Measurements from ENCODE around the gene NRG2.

Gene NRG2

DNA sequence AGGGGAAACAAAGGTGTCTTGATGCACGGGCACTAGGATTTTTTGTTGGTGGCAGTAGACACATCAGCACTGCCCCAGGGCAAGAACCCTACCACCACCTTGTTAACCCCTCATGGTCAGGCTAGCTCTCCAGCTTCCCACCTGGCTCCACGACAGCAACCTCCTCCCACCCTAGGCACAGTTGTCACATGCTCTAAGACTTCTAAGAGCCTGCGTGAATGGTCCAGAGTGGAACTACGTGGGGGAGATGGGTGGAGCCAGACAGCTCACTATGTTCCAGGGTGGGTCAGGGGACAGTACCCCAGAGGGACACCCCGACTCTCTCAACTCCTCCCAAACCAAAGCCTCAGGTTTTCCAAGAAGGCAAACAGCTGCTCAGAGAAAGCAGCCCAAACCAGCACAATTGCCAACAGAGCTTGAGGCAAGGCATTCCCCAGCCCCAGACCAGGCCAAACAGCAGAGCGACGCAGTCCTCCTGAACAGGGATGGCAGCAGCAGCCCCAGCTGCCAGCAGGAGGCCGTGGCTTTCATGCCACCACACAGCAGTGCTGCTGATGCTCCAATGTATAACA is 78.0 kb downstream of the NRG2 start:
- no peak for DNase-seq

DNA sequence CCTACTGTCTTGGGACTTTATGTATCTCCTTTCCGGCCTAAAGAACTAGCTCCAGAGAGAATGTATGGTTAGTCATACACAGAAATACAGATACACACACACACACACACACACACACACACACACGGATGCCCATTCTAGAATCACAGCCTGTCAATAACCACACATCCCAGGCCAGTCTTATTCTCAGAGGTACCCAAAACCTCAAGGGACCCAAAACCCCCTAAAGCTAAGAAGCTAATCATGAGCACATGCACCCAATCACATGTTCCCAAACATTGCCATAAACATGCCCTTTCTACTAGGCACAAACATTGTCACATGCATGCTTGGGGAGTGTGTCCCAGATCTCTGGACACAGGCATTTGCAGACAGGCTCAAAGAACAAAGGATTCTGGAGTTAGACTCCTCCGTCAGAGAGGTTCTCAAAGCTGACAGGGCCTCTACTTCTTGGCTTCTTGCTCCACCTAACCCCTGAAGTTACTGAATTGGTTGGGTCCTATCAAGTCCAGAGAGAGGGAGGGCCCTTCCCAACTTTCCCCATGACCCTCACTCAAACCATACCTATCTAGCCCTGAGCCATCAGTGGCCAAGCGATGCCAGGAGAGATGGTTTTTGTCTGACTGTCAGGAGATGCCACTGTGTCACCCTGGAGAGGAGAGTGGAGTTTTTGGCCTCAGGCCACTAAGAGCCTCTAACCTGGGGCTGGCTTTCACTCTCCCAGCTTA is 78.7 kb downstream of the NRG2 start:
- no peak for DNase-seq

DNA sequence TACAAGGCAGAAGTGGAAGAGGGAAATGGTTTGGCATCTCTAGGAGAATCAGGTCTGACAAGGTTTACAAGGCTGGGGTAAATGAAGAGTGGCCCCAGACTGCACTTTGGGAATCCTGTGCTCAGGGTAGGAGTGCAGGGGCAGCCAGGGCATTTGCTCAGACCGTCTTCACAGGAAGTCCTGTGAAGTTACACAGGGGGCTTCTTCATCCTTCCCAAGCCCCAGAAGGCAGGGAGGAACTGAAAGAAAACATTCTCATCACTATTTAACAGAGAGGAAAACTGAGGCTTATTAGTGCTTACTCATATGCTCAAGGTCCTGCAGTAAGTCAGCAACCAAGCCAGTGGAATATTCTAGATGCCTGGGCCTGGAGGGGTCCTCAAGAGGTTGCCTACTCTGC is 80.7 kb downstream of the NRG2 start:
- no peak for DNase-seq

DNA sequence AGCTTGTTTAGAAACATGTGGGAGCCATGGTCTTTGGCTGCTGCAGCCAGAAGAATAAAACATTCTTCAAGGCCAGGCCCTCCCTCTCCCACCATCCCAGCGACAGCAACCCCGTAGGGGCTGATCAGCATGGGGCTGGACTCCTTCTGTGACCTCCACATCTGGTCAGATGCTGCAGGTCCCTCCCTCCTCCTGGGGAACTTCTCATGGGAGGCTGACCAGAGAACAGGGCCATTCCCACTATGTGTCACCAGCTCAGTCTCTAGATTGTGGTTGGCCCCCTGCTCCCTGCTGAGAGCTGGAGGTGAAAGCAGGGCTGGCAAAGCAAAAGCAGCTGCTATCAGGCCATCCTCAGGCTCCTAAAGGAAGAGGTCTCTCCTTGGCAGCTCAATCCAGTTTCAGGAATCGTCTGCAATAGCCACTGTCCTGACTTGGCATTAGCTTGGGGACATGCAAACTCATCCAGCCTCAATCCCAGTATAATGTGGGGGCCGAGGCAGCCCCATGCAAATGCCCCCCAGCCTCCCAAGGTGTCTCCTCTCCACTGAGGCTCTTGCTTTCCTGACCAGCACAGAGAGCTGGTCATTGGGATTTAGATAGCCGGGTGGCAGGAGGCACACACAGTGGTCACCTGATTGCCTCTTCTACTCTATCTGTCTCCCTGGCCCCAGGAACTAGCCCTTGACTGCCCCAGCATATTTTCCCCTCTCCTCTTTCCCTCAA is 81.5 kb downstream of the NRG2 start:
- no peak for DNase-seq

- no peak for DNase-seq
Observed at GRCh38 chr5:139960723-139961383, 82.2 kb downstream of the NRG2 start.

DNA sequence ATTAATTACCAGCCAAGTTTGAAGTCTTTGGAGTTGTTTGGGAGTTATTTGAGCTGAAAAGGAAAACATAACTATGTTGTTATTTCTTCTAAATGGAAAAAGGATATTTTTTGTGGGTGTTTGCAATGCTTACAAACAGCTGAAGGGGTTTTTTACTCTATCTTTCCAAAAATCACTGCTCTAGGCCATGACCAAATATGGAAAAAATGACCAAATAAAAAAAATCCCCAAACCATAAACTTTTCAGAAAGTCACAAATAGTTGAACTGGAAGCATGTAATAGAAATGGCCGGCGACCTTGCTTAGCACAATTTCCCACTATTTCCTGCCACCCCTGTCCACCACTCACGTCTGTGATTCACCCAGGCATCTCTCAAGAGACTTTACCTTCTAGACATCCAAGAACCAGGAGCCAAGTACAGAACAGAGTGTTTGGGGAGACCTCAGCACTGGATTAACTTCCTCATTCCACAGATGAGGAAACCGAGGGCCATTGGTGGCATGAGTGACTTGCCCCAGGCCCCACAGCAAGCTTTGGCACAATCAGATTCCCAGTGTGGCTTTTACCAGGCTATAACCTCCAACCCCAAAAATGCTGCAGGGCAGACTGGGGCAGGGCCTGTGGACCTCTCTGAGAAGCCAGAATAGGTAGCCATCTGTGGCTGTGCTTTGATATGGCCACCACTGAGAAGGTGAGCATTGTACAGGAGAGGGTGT is 84.5 kb downstream of the NRG2 start:
- DNase-seq: no peak

- DNase-seq: no peak
Observed at GRCh38 chr5:139956342-139956741, 86.8 kb downstream of the NRG2 start.

DNA sequence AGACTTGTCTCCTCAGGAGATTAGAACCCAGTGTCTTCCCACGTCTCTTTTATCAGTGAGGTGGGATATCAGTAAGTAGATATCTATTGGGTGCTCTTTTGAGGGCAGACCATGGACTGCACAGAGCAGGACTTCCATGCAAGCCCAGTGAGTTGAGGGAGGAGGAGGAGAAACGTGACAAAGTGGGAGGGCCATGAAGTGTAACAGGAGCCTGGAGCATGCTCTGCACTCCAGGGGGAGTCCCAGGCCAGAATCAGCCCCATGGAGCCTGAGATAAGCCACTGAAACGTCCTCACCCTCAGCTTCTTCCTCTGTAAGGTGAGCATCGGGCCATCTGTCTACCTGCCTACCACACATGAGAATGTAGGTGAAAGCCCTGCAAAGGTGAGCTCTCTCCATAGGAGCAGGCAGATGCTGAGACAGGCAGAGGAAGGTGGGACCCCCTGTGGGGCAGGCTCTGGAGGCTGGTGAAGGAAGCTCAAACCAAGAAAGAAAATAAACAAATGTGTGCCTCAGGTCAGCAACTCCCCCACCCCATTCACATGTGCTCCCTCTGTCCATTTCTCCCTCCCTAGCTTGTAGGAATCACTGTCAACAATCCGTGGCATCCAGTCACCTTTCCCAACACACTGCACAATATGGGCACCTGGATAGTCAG is 87.4 kb downstream of the NRG2 start:
- DNase-seq: no peak

GRCh38 chr5:139955053-139955605 is 88.0 kb downstream of the NRG2 start:
- DNase-seq: no peak

- DNase-seq: no peak
Observed at GRCh38 chr5:139954462-139954861, 88.6 kb downstream of the NRG2 start.

DNA sequence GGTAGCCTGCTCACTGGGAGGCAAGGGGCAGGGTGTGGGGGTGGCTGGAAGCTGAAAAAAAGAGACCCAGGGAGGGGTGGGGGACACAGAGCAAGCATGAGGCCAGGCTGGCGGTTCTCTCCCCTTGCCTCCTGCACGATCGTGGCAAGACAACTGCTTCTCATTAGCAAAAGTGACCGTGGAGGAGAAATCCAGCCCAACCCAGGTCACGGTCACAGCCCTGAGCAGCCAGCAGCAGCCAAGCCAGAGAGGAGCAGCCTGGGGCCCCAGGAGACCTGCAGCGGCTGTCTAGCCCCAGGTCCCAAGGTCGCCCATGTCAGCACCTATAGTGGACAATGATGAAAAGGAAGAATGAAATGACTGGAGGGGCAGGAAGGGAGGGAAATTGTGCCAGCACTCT is 89.1 kb downstream of the NRG2 start:
- no peak for DNase-seq

DNA sequence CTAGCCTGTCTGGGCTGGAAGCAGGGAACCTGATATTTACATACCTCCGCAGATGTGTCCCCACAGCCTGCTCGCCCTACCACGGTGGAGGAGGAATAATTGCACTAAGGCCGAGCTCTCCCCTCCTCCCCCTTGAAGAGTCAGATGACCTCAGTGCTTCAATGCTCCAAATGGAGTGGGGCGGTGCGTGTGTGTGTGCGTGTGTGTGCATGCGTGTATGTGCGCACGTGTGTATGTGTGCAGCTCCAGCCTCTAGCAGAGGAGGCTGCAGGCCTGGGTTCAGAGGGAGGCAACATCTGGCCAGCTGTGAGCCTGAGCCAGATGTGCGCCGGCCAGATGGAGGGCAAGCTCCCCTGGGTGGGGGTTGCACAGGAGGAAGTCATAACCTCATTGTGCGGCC is 90.5 kb downstream of the NRG2 start:
- DNase-seq: no peak

- DNase-seq: no peak
Observed at GRCh38 chr5:139951983-139952382, 91.1 kb downstream of the NRG2 start.

DNA sequence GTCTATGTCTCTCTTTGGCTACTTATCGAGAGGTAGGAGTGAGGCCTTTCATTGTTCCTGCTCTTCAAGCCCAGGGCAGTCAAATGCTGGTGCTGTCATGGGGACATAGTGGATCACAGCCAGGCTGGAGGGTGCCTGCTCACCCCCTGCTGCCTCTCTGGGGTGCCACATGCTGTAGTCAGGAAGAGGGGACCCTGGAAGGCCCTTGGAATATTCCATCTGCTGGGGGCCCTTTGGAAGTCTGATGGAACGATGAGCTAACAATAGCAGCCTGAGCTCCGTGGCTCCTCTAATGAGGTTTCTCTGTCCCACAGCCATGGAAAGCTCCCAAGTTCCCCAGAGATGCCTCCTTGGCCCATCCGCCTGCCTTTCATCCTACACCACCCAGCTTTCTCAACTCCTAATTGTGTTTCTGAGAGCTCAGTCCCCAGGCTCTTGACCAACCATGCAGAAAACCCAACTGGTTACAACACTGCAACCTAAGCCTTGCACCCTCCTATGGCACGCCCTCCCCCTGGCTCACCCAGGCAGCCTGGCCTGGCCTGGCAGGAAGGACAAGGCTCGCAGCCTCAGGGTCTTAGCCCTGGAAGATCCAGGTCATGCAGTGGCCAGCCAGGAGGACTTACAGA is 91.7 kb downstream of the NRG2 start:
- DNase-seq: no peak

DNA sequence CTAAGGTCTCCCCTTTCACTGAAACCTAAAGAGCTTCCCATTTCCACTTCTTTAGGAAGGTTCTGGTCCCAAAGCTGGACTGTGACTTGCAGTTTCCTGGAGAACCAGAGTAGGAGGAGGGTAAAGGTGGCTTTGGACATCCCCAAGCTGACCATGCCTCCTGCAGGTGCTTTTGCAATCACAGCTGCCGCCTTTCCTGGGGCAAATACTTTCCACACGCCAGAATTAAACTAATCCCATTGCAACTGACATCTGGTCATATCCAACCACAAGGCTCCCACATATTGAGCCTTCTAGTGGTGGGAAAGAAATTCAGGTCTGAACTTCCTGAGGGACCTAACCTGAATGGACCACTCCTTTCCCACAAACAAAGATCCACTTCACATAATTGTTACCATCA is 92.7 kb downstream of the NRG2 start:
- no peak for DNase-seq

DNA sequence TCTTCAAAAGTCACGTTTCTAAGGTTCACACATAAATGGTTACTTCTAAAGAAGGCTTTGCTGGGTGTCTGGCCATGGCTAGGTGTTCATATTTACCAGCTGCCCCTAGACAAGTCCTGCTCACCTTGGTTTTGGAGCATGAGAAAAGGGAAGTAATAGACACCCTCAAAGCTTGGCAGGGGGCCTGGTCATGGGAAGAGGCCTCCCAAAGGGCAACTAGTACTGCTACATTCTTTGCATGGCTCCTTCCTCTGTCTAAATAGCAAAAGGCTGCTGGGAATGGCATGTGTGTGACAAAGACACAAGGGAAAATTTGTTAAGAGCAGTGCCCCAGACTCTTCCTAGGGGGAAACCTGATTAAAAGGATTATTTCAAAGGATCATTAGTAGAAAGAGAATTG is 93.4 kb downstream of the NRG2 start:
- DNase-seq: no peak

DNA sequence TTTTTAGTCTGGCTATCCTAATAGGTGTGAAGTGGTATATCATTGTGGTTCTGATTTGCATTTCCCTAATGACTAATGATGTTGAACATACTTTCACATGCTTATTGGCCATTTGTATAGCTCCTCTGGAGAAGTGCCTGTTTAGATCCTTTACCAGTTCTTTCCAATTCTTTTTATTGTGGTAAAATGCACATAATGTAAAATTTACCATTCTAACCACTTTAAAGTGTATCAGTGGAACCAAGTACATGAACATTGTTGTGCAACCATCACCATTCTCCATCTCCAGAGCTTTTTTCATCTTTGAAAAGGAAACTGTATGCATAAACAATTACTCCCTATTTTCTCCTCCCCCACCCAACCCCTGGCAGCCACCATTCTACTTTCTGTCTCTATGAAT is 95.4 kb downstream of the NRG2 start:
- DNase-seq: no peak

- DNase-seq: no peak
Observed at GRCh38 chr5:139946440-139946839, 96.7 kb downstream of the NRG2 start.

GRCh38 chr5:139946006-139946405 is 97.1 kb downstream of the NRG2 start:
- no peak for DNase-seq

DNA sequence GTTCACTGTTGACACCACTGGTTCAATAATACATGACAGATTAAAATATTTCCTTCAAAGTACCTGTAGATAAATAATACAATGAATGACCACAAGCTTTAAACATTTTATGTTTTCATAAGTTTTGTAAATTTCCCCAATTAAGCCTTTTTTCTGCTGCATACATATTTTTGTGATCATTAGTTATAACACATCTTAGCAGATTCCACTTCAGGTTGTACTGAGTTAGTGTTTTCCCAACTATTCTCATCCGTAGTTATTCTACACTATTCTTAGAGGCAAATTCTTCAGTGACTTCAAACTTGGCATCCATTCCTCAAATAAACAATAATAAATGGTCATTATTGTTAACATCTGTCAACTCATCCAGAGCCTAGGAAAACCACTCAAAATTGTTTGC is 100.9 kb downstream of the NRG2 start:
- no peak for DNase-seq

GRCh38 chr5:139930406-139930805 is 112.7 kb downstream of the NRG2 start:
- no peak for DNase-seq
